ENCODE results near the gene TGIF1.
"Not testable (repeated sequence)": the region's sequence is repeated elsewhere in the genome, so short reads cannot be mapped to it uniquely, and the experiment has no call there.

Gene TGIF1

GRCh38 chr18:3468833-3469232, 18.9 kb downstream of the TGIF1 start:
- Histone ChIP-seq H3K79me2 (ENCODE audit: insufficient read depth, low read length) (no peaks in the 10 kb centered on the region), H3K9ac (ENCODE audit: low read depth, low read length, poor library complexity, severe bottlenecking) (no peak overlapping the region), H4K20me1 (ENCODE audit: insufficient read depth, low read length, poor library complexity, severe bottlenecking) (no peaks in the 10 kb centered on the region), H3K27me3 (ENCODE audit: insufficient read depth, low read length, poor library complexity, severe bottlenecking) (no peaks in the 10 kb centered on the region), H3K36me3 (ENCODE audit: insufficient read depth, low read length) (no peaks in the 10 kb centered on the region), H2AFZ (ENCODE audit: low read length) (no peak overlapping the region), H3K4me3 (ENCODE audit: low read length, poor library complexity, severe bottlenecking) (no peak overlapping the region), H3F3A (ENCODE audit: low read depth) (no peaks in the 10 kb centered on the region), H3K9me3 (ENCODE audit: insufficient read depth, low read depth, low read length) (no peaks in the 10 kb centered on the region), H3K4me2 (ENCODE audit: low read depth, low read length, poor library complexity, severe bottlenecking) (no peak overlapping the region), H3K4me1 (ENCODE audit: insufficient read depth, low read length, poor library complexity, severe bottlenecking) (peaks cover 14% of the 10 kb centered on the region), H3K9me2 (replicated peaks; ENCODE audit: low read depth, low read length) (no peaks in the 10 kb centered on the region)
- no peak for TF ChIP-seq EZH2phosphoT487 (IDR thresholded peaks at IDR 0.05; ENCODE audit: borderline replicate concordance)
- no peak for TF ChIP-seq CTCF (conservative IDR thresholded peaks at IDR 0.05; ENCODE audit: low read length)

GRCh38 chr18:3471141-3471648, 21.2 kb downstream of the TGIF1 start:
- Histone ChIP-seq H4K20me1 (ENCODE audit: insufficient read depth, low read length, poor library complexity, severe bottlenecking) (no peaks in the 10 kb centered on the region), H3K79me2 (ENCODE audit: insufficient read depth, low read length) (no peaks in the 10 kb centered on the region), H2AFZ (ENCODE audit: low read length) (no peak overlapping the region), H3K9me3 (ENCODE audit: insufficient read depth, low read depth, low read length) (no peaks in the 10 kb centered on the region), H3K9ac (ENCODE audit: low read depth, low read length, poor library complexity, severe bottlenecking) (no peak overlapping the region), H3K27me3 (ENCODE audit: insufficient read depth, low read length, poor library complexity, severe bottlenecking) (no peaks in the 10 kb centered on the region), H3K4me1 (ENCODE audit: insufficient read depth, low read length, poor library complexity, severe bottlenecking) (peaks cover 10% of the 10 kb centered on the region), H3K4me2 (ENCODE audit: low read depth, low read length, poor library complexity, severe bottlenecking) (no peak overlapping the region), H3K4me3 (ENCODE audit: low read length, poor library complexity, severe bottlenecking) (no peak overlapping the region), H3F3A (ENCODE audit: low read depth) (no peaks in the 10 kb centered on the region), H3K36me3 (ENCODE audit: insufficient read depth, low read length) (no peaks in the 10 kb centered on the region), H3K9me2 (replicated peaks; ENCODE audit: low read depth, low read length) (no peaks in the 10 kb centered on the region)
- no peak for TF ChIP-seq CTCF (conservative IDR thresholded peaks at IDR 0.05; ENCODE audit: low read length)
- no peak for TF ChIP-seq EZH2phosphoT487 (IDR thresholded peaks at IDR 0.05; ENCODE audit: borderline replicate concordance)

GRCh38 chr18:3472121-3472520, 22.1 kb downstream of the TGIF1 start:
- not testable (repeated sequence) for H3K4me2 ChIP-seq (ENCODE audit: low read depth, low read length, poor library complexity, severe bottlenecking)

More at GRCh38 chr18:3472121-3472520, 22.1 kb downstream of the TGIF1 start:
- not testable (repeated sequence) for H3K27me3 ChIP-seq (ENCODE audit: insufficient read depth, low read length, poor library complexity, severe bottlenecking); H3K4me1 ChIP-seq (ENCODE audit: insufficient read depth, low read length, poor library complexity, severe bottlenecking); H4K20me1 ChIP-seq (ENCODE audit: insufficient read depth, low read length, poor library complexity, severe bottlenecking); H3K79me2 ChIP-seq (ENCODE audit: insufficient read depth, low read length); H2AFZ ChIP-seq (ENCODE audit: low read length); H3K9me2 ChIP-seq (replicated peaks; ENCODE audit: low read depth, low read length); H3K9ac ChIP-seq (ENCODE audit: low read depth, low read length, poor library complexity, severe bottlenecking); H3K9me3 ChIP-seq (ENCODE audit: insufficient read depth, low read depth, low read length); H3K4me3 ChIP-seq (ENCODE audit: low read length, poor library complexity, severe bottlenecking); H3F3A ChIP-seq (ENCODE audit: low read depth); H3K36me3 ChIP-seq (ENCODE audit: insufficient read depth, low read length)

All from Loucy (cell line).